K562 (cell line): ENCODE data around the gene TTC39B.

ENCODE experiments used
- E2F1 ChIP-seq: sonication (generic); formaldehyde crosslinking; IDR thresholded peaks from 2 replicates; pipeline ENCODE4 v1.8.1; 2023; ENCODE audit warnings: mild to moderate bottlenecking, missing genetic modification reagents, moderate library complexity
- E2F5 ChIP-seq: sonication (generic); formaldehyde crosslinking; IDR thresholded peaks from 2 replicates; pipeline ENCODE4 v1.8.0; 2022; ENCODE audit warnings: mild to moderate bottlenecking, missing genetic modification reagents
- EZH2 ChIP-seq: IDR thresholded peaks from 2 replicates; pipeline ENCODE4 v1.6.1; 2012; ENCODE audit warnings: low read depth, mild to moderate bottlenecking, inconsistent platforms, low read length, borderline replicate concordance
- FOXK1 ChIP-seq: sonication (generic); formaldehyde crosslinking; IDR thresholded peaks from 2 replicates; pipeline ENCODE4 v1.8.0; 2022; ENCODE audit warnings: missing genetic modification reagents, mild to moderate bottlenecking, borderline replicate concordance
- GABPB1 ChIP-seq: sonication (generic); formaldehyde crosslinking; IDR thresholded peaks from 2 replicates; pipeline ENCODE4 v1.8.0; 2022; ENCODE audit warnings: mild to moderate bottlenecking, missing genetic modification reagents
- HNRNPH1 ChIP-seq: fragments of 200-400 bp; formaldehyde crosslinking; optimal IDR thresholded peaks from 2 replicates; pipeline ENCODE3; 2017; ENCODE audit warnings: low read depth, mild to moderate bottlenecking, low read length, moderate library complexity
- SAFB2 ChIP-seq: fragments of 200-400 bp; formaldehyde crosslinking; IDR thresholded peaks from 2 replicates; pipeline ENCODE4 v1.6.1; 2018; ENCODE audit warnings: borderline replicate concordance, low read length, low read depth, moderate library complexity; ENCODE audit not compliant: severe bottlenecking
- SIN3A ChIP-seq, 2 experiments: fragments of 150-350 bp in 1 of 2; IDR thresholded peaks; 2 replicates each; pipeline ENCODE4 v1.6.1; 2011 to 2016; ENCODE audit warnings: borderline replicate concordance in 2 of 2, low read depth in 2 of 2, low read length in 2 of 2, mild to moderate bottlenecking in 2 of 2, moderate library complexity in 2 of 2; ENCODE audit not compliant: control insufficient read depth in 1 of 2
- TCF7L2 ChIP-seq: fragments of 150-350 bp; IDR thresholded peaks from 2 replicates; pipeline ENCODE4 v1.6.1; 2016; ENCODE audit warnings: low read depth, mild to moderate bottlenecking, low read length, moderate library complexity
- USF2 ChIP-seq: sonication (generic); formaldehyde crosslinking; IDR thresholded peaks from 2 replicates; pipeline ENCODE4 v1.5.0; 2020; ENCODE audit warnings: missing genetic modification reagents
- ZBTB26 ChIP-seq: fragments of 450-650 bp; formaldehyde crosslinking; IDR thresholded peaks from 2 replicates; pipeline ENCODE4 v1.4.0; 2022; ENCODE audit warnings: missing genetic modification characterization
- ZFX ChIP-seq: sonication (generic); formaldehyde crosslinking; IDR thresholded peaks from 2 replicates; pipeline ENCODE4 v1.8.0; 2022; ENCODE audit warnings: mild to moderate bottlenecking, missing genetic modification reagents, moderate library complexity
- TF ChIP-seq, protein P1 (sequence below): IDR thresholded peaks from 2 replicates; pipeline ENCODE4 v1.6.1; 2016; ENCODE audit warnings: missing genetic modification characterization, missing compliant biosample characterization

DNA sequence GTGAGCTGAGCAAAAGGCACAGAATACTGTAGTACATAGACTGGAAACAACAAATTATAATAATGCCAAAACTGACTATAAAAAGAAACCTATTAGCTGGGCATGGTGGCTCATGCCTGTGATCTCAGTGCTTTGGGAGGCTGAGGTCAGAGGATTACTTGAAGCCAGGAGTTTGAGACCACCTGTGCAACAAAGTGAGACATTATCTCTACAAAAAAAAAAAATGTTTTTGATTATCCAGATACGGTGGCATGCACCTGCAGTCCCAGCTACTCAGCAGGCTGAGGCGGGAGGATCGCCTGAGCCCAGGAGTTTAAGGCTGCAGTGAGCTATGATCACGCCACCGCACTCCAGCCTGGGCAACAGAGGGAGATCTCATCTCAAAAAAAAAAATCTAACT lies 175.9 kb downstream of the TTC39B start:
- TF ChIP-seq EZH2 (no peak), ZBTB26 (CRISPR knock-in tag) (no peak), FOXK1 (CRISPR knock-in tag) (no peak), HNRNPH1 (no peak), USF2 (no peak), GABPB1 (CRISPR knock-in tag) (no peak), E2F1 (CRISPR knock-in tag) (no peak), SAFB2 (no peak), E2F5 (CRISPR knock-in tag) (no peak), TCF7L2 (no peak), SIN3A (IDR thresholded peaks at IDR 0.05; ENCODE audit: borderline replicate concordance in 2 of 2, control insufficient read depth in 1 of 2, low read depth in 2 of 2, low read length in 2 of 2) (no peak), ZFX (no peak)
- TF ChIP-seq, protein P1, sequence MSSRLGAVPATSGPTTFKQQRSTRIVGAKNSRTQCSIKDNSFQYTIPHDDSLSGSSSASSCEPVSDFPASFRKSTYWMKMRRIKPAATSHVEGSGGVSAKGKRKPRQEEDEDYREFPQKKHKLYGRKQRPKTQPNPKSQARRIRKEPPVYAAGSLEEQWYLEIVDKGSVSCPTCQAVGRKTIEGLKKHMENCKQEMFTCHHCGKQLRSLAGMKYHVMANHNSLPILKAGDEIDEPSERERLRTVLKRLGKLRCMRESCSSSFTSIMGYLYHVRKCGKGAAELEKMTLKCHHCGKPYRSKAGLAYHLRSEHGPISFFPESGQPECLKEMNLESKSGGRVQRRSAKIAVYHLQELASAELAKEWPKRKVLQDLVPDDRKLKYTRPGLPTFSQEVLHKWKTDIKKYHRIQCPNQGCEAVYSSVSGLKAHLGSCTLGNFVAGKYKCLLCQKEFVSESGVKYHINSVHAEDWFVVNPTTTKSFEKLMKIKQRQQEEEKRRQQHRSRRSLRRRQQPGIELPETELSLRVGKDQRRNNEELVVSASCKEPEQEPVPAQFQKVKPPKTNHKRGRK (tag), result no peak
